Colonic mucosa (tissue), 4 donors: ENCODE data around the gene GTF3C1. TPM values are rescaled to one million over a fixed set of nuclear protein-coding genes. Genes with fewer than 3 reads are reported as not detected.

Source experiments
- DNase-seq: peaks from one replicate; pipeline ENCODE4 v3.0.0-alpha.2; 2020
- H3K27ac ChIP-seq: fragments of 200-600 bp; one replicate; pipeline ENCODE4 v1.8.0; 2021
- H3K27me3 ChIP-seq: fragments of 200-600 bp; one replicate; pipeline ENCODE4 v1.8.0; 2021
- H3K36me3 ChIP-seq: fragments of 200-600 bp; one replicate; pipeline ENCODE4 v1.8.0; 2021
- H3K4me1 ChIP-seq: fragments of 200-600 bp; one replicate; pipeline ENCODE4 v1.8.0; 2021; ENCODE audit warnings: mild to moderate bottlenecking
- H3K4me3 ChIP-seq: fragments of 200-600 bp; one replicate; pipeline ENCODE4 v1.8.0; 2021
- H3K9ac ChIP-seq, 2 donors: one replicate each; pipeline ENCODE4 v1.7.0; 2013; ENCODE audit warnings: control low read depth in 2 of 2, low read depth in 2 of 2, low read length in 2 of 2
- H3K9me3 ChIP-seq: fragments of 200-600 bp; one replicate; pipeline ENCODE4 v1.8.0; 2021
- CTCF ChIP-seq: fragments of 200-600 bp; IDR thresholded peaks from one replicate; pipeline ENCODE4 v1.8.0; 2022; ENCODE audit warnings: antibody characterized with exemption, mild to moderate bottlenecking
- intact Hi-C: fragments of 100-400 bp; cut with DNase I; formaldehyde crosslinking; loops from one replicate; pipeline ENCODE4 v1.14.1; 2022
- total RNA-seq, 2 donors: library from RNA; stranded (reverse); fragmentation: NEBNext Ultra II Directional in 1 of 2; extraction: Animal tissue kit (Norgen Biotek cat#: 25700) in 1 of 2; gene quantifications; one replicate each; pipeline ENCODE4 v1.2.1, GENCODE V29; 2021
- donor health status: healthy.
- donor health status: DM: no; HTN: no; CAD: no.
- donor health status: DM: no; HTN: no; CAD: no.

Gene GTF3C1
- total RNA-seq, 2 donors from 2014 or later, result 40.1 to 67.8 TPM

- no peaks in the 10 kb centered on the region for H3K27me3 ChIP-seq
- no peak for TF ChIP-seq CTCF
- no peaks in the 10 kb centered on the region for H3K9me3 ChIP-seq
- no peak overlapping the region for H3K9ac ChIP-seq
- DNase-seq, result no peak
- H3K27ac ChIP-seq, result no peak overlapping the region
- no peak overlapping the region for H3K4me3 ChIP-seq
- no peaks in the 10 kb centered on the region for H3K4me1 ChIP-seq
- H3K36me3 ChIP-seq, result no peaks in the 10 kb centered on the region
- intact Hi-C loops, result no loop called here
Measured at GRCh38 chr16:27520982-27521673, 28.6 kb downstream of the GTF3C1 start.

- no peaks in the 10 kb centered on the region for H3K4me1 ChIP-seq
- no peak overlapping the region for H3K4me3 ChIP-seq
- no peak for DNase-seq
- no peak for TF ChIP-seq CTCF
- no peaks in the 10 kb centered on the region for H3K36me3 ChIP-seq
- intact Hi-C loops, result no loop called here
- H3K27ac ChIP-seq, result no peak overlapping the region
- H3K27me3 ChIP-seq, result no peaks in the 10 kb centered on the region
- H3K9me3 ChIP-seq, result no peaks in the 10 kb centered on the region
- no peak overlapping the region for H3K9ac ChIP-seq
Measured at GRCh38 chr16:27518226-27518625, 31.5 kb downstream of the GTF3C1 start.

- Histone ChIP-seq H3K9me3 (no peaks in the 10 kb centered on the region), H3K4me3 (no peak overlapping the region), H3K9ac (no peak overlapping the region), H3K4me1 (no peaks in the 10 kb centered on the region), H3K27ac (no peak overlapping the region), H3K36me3 (no peaks in the 10 kb centered on the region), H3K27me3 (no peaks in the 10 kb centered on the region)
- DNase-seq, result no peak
- no peak for TF ChIP-seq CTCF
- intact Hi-C loops, result no loop called here
Measured at GRCh38 chr16:27517664-27518063, 32.0 kb downstream of the GTF3C1 start.

GRCh38 chr16:27516365-27516764 lies 33.3 kb downstream of the GTF3C1 start:
- H3K36me3 ChIP-seq, result peaks cover 2% of the 10 kb centered on the region
- H3K4me3 ChIP-seq, result no peak overlapping the region
- no peaks in the 10 kb centered on the region for H3K9me3 ChIP-seq
- H3K4me1 ChIP-seq, result no peaks in the 10 kb centered on the region
- H3K27ac ChIP-seq, result no peak overlapping the region
- no peaks in the 10 kb centered on the region for H3K27me3 ChIP-seq
- no peak for TF ChIP-seq CTCF
- intact Hi-C loops, result no loop called here
- no peak for DNase-seq
- no peak overlapping the region for H3K9ac ChIP-seq

GRCh38 chr16:27515874-27516353 lies 33.8 kb downstream of the GTF3C1 start:
- Histone ChIP-seq H3K36me3 (peaks cover 6% of the 10 kb centered on the region), H3K27ac (no peak overlapping the region), H3K4me1 (no peaks in the 10 kb centered on the region), H3K27me3 (no peaks in the 10 kb centered on the region), H3K4me3 (no peak overlapping the region), H3K9me3 (no peaks in the 10 kb centered on the region), H3K9ac (no peak overlapping the region)
- TF ChIP-seq CTCF, result peak; percentile 43
- intact Hi-C loops, result no loop called here
- no peak for DNase-seq
